Osteocyte (in vitro differentiated cells): ENCODE results near the gene SLC11A1. TPM values are rescaled to one million over a fixed set of nuclear protein-coding genes. Genes with fewer than 3 reads are reported as not detected.

Experiments
- DNase-seq: peaks from one replicate; pipeline ENCODE4 v3.0.0; 2021; ENCODE audit warnings: mixed read lengths; ENCODE audit not compliant: unreplicated experiment; ENCODE audit errors: extremely low spot score
- H3K27ac Mint-ChIP-seq: one replicate; pipeline ENCODE4 v1.8.0; 2021; ENCODE audit warnings: mild to moderate bottlenecking, mixed read lengths; ENCODE audit not compliant: unreplicated experiment
- H3K27me3 Mint-ChIP-seq: one replicate; pipeline ENCODE4 v1.8.0; 2021; ENCODE audit warnings: mixed read lengths; ENCODE audit not compliant: unreplicated experiment
- H3K36me3 Mint-ChIP-seq: one replicate; pipeline ENCODE4 v1.8.0; 2021; ENCODE audit warnings: mixed read lengths; ENCODE audit not compliant: unreplicated experiment
- H3K4me1 Mint-ChIP-seq: one replicate; pipeline ENCODE4 v1.8.0; 2021; ENCODE audit warnings: mixed read lengths; ENCODE audit not compliant: unreplicated experiment
- H3K4me3 Mint-ChIP-seq: one replicate; pipeline ENCODE4 v1.8.0; 2021; ENCODE audit warnings: mild to moderate bottlenecking, moderate library complexity, mixed read lengths; ENCODE audit not compliant: unreplicated experiment
- H3K9me3 Mint-ChIP-seq: one replicate; pipeline ENCODE4 v1.8.0; 2021; ENCODE audit warnings: mixed read lengths; ENCODE audit not compliant: unreplicated experiment
- total RNA-seq: library from RNA; stranded (reverse); gene quantifications from 2 replicates; pipeline ENCODE4 v1.2.1, GENCODE V29; 2021
- TF ChIP-seq, protein P1 (sequence below): fragments of 200-600 bp; sonication (generic); IDR thresholded peaks from 2 replicates; pipeline ENCODE4 v1.5.0; 2021; ENCODE audit warnings: antibody characterized with exemption, mild to moderate bottlenecking, moderate library complexity

The SLC11A1 gene
- total RNA-seq, 1 donor from 2014 or later: 0.16 TPM

DNA sequence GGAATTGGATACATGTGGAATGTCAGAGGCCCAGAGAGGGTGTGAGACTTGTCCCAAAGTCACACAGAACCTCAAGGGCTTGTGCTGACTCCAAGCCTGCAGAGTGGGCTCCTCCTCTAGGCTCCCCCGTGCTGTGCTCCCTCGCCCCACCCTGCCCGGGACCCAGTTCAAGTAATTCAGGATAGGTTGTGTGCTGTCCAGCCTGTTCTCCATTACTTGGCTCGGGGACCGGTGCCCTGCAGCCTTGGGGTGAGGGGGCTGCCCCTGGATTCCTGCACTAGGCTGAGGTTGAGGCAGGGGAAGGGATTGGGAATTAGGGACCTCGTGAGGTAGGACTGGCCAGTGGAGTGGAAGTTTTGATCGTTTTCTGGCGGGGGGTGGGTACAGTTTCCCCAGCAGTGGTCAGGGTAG lies 20.4 kb downstream of the SLC11A1 start:
- DNase-seq: no peak
- Mint-ChIP-seq H3K4me3 (peak overlapping the region; percentile 32), H3K36me3 (peaks cover 14% of the 10 kb centered on the region), H3K27me3 (no peaks in the 10 kb centered on the region), H3K4me1 (peaks cover 45% of the 10 kb centered on the region), H3K27ac (no peak overlapping the region), H3K9me3 (no peaks in the 10 kb centered on the region)
- TF ChIP-seq, protein P1, sequence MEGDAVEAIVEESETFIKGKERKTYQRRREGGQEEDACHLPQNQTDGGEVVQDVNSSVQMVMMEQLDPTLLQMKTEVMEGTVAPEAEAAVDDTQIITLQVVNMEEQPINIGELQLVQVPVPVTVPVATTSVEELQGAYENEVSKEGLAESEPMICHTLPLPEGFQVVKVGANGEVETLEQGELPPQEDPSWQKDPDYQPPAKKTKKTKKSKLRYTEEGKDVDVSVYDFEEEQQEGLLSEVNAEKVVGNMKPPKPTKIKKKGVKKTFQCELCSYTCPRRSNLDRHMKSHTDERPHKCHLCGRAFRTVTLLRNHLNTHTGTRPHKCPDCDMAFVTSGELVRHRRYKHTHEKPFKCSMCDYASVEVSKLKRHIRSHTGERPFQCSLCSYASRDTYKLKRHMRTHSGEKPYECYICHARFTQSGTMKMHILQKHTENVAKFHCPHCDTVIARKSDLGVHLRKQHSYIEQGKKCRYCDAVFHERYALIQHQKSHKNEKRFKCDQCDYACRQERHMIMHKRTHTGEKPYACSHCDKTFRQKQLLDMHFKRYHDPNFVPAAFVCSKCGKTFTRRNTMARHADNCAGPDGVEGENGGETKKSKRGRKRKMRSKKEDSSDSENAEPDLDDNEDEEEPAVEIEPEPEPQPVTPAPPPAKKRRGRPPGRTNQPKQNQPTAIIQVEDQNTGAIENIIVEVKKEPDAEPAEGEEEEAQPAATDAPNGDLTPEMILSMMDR: no peak

DNA sequence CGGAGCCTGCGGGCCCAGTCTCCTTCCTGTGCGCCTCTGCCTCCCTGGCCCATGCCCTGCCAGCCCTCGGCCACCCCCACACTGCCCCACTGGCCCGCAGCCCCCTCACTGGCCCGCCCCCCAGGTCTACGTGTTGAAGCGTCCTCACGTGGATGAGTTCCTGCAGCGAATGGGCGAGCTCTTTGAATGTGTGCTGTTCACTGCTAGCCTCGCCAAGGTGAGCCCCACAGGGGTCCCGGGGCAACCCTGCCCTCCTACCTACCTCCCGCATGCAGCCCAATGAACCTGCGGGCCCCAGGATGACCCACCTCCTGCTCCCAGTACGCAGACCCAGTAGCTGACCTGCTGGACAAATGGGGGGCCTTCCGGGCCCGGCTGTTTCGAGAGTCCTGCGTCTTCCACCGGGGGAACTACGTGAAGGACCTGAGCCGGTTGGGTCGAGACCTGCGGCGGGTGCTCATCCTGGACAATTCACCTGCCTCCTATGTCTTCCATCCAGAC lies 20.9 kb downstream of the SLC11A1 start:
- no peak overlapping the region for H3K27ac Mint-ChIP-seq
- no peaks in the 10 kb centered on the region for H3K27me3 Mint-ChIP-seq
- peaks cover 14% of the 10 kb centered on the region for H3K36me3 Mint-ChIP-seq
- TF ChIP-seq, protein P1: no peak
- H3K9me3 Mint-ChIP-seq: no peaks in the 10 kb centered on the region
- peaks cover 41% of the 10 kb centered on the region for H3K4me1 Mint-ChIP-seq
- H3K4me3 Mint-ChIP-seq: no peak overlapping the region
- DNase-seq: no peak

DNA sequence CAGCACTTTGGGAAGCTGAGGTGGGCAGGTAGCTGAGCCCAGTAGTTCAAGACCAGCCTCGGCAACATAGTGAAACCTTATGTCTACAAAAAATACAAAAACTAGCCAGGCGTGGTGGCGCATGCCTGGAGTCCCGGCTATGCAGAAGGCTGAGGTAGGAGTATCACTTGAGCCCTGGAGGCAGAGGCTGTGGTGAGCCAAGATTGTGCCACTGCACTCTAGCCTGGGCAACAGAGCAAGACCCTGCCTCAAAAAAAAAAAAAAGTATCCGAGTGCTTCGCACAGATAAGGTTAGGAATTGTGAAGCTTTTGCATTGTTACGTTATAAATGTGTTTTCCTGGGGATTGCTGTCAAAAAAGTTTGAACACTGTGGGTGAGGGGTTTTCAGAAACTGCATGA lies 21.7 kb downstream of the SLC11A1 start:
- Mint-ChIP-seq H3K9me3 (no peaks in the 10 kb centered on the region), H3K27ac (peak overlapping the region; percentile 4), H3K4me1 (peaks cover 41% of the 10 kb centered on the region), H3K4me3 (no peak overlapping the region), H3K36me3 (peaks cover 14% of the 10 kb centered on the region), H3K27me3 (no peaks in the 10 kb centered on the region)
- TF ChIP-seq, protein P1: no peak
- DNase-seq: no peak

DNA sequence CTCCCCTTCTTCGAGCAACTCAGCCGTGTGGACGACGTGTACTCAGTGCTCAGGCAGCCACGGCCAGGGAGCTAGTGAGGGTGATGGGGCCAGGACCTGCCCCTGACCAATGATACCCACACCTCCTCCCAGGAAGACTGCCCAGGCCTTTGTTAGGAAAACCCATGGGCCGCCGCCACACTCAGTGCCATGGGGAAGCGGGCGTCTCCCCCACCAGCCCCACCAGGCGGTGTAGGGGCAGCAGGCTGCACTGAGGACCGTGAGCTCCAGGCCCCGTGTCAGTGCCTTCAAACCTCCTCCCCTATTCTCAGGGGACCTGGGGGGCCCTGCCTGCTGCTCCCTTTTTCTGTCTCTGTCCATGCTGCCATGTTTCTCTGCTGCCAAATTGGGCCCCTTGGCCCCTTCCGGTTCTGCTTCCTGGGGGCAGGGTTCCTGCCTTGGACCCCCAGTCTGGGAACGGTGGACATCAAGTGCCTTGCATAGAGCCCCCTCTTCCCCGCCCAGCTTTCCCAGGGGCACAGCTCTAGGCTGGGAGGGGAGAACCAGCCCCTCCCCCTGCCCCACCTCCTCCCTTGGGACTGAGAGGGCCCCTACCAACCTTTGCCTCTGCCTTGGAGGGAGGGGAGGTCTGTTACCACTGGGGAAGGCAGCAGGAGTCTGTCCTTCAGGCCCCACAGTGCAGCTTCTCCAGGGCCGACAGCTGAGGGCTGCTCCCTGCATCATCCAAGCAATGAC lies 22.4 kb downstream of the SLC11A1 start:
- Mint-ChIP-seq H3K9me3 (no peaks in the 10 kb centered on the region), H3K27me3 (no peaks in the 10 kb centered on the region), H3K27ac (peak overlapping the region; percentile 60), H3K4me1 (peaks cover 39% of the 10 kb centered on the region), H3K36me3 (peaks cover 14% of the 10 kb centered on the region), H3K4me3 (no peak overlapping the region)
- DNase-seq: no peak
- TF ChIP-seq, protein P1: no peak

DNA sequence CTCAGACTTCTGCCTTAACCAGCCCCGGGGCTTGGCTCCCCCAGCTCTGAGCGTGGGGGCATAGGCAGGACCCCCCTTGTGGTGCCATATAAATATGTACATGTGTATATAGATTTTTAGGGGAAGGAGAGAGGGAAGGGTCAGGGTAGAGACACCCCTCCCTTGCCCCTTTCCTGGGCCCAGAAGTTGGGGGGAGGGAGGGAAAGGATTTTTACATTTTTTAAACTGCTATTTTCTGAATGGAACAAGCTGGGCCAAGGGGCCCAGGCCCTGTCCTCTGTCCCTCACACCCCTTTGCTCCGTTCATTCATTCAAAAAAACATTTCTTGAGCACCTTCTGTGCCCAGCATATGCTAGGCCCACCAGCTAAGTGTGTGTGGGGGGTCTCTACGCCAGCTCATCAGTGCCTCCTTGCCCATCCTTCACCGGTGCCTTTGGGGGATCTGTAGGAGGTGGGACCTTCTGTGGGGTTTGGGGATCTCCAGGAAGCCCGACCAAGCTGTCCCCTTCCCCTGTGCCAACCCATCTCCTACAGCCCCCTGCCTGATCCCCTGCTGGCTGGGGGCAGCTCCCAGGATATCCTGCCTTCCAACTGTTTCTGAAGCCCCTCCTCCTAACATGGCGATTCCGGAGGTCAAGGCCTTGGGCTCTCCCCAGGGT lies 23.1 kb downstream of the SLC11A1 start:
- H3K27ac Mint-ChIP-seq: peak overlapping the region; percentile 84
- H3K9me3 Mint-ChIP-seq: no peaks in the 10 kb centered on the region
- peak overlapping the region; percentile 71 for H3K4me3 Mint-ChIP-seq
- DNase-seq: no peak
- peaks cover 14% of the 10 kb centered on the region for H3K36me3 Mint-ChIP-seq
- peaks cover 39% of the 10 kb centered on the region for H3K4me1 Mint-ChIP-seq
- TF ChIP-seq, protein P1: no peak
- H3K27me3 Mint-ChIP-seq: no peaks in the 10 kb centered on the region
